H1 (cell line): ENCODE results near the gene SAE1. TPM values are rescaled to one million over a fixed set of nuclear protein-coding genes. Genes with fewer than 3 reads are reported as not detected.

Experiments
- CTCF ChIA-PET: fragments of 300-600 bp; sonication (Branson Sonifier 250); formaldehyde crosslinking; loops from one replicate; lab custom pipeline; 2021; ENCODE audit not compliant: partially characterized antibody; lab: Charles Lee
- POLR2A ChIA-PET: fragments of 300-600 bp; sonication (Branson Sonifier 250); formaldehyde crosslinking; loops from one replicate; lab custom pipeline; 2021; ENCODE audit warnings: inconsistent platforms; ENCODE audit not compliant: partially characterized antibody; lab: Charles Lee
- DNase-seq, 2 experiments: peaks; one replicate each; pipeline versions ENCODE4 v3.0.0 to v3.0.0-alpha.2; 2010 to 2022; ENCODE audit warnings: low spot score in 2 of 2, low read depth in 1 of 2, mixed read lengths in 1 of 2
- FAIRE-seq: peaks from 2 replicates; lab custom pipeline; 2011; peaks lifted over from hg19 to GRCh38; lab: Jason Lieb, UNC
- H2AFZ ChIP-seq: 2 replicates; pipeline ENCODE4 v1.8.1; 2012; ENCODE audit warnings: low read length, inconsistent platforms
- H2AK5ac ChIP-seq: 2 replicates; pipeline ENCODE4 v1.6.1; 2013; ENCODE audit warnings: low read depth, low read length
- H2BK120ac ChIP-seq: replicated peaks from 2 replicates; pipeline ENCODE3; 2013; ENCODE audit warnings: low read depth, low read length, inconsistent platforms
- H2BK12ac ChIP-seq: 2 replicates; pipeline ENCODE4 v1.6.1; 2013; ENCODE audit warnings: low read depth, low read length
- H2BK15ac ChIP-seq: 2 replicates; pipeline ENCODE4 v1.6.1; 2013; ENCODE audit warnings: low read length
- H2BK20ac ChIP-seq: 2 replicates; pipeline ENCODE4 v1.6.1; 2013; ENCODE audit warnings: low read length
- H2BK5ac ChIP-seq: 2 replicates; pipeline ENCODE4 v1.6.1; 2013; ENCODE audit warnings: low read depth, low read length
- H3K14ac ChIP-seq: 2 replicates; pipeline ENCODE4 v1.6.1; 2013; ENCODE audit warnings: inconsistent platforms; ENCODE audit not compliant: insufficient read length
- H3K18ac ChIP-seq: 2 replicates; pipeline ENCODE4 v1.6.1; 2013; ENCODE audit warnings: low read length; ENCODE audit errors: extremely low read depth
- H3K23ac ChIP-seq: 2 replicates; pipeline ENCODE4 v1.6.1; 2013; ENCODE audit warnings: inconsistent platforms; ENCODE audit not compliant: insufficient read length
- H3K23me2 ChIP-seq: 2 replicates; pipeline ENCODE4 v1.6.1; 2013; ENCODE audit warnings: low read depth, low read length
- H3K27ac ChIP-seq: 2 replicates; pipeline ENCODE4 v1.6.1; 2011; ENCODE audit warnings: low read depth, low read length, inconsistent platforms
- H3K27me3 ChIP-seq, 4 experiments: replicated peaks in 1 of 4; 1 replicate in 1 of 4; 2 replicates in 3 of 4; pipeline versions ENCODE4 v1.6.1 to v1.8.1; 2011 to 2013; ENCODE audit warnings: low read length in 3 of 4, mild to moderate bottlenecking in 3 of 4, inconsistent platforms in 2 of 4, mixed read lengths in 2 of 4, moderate library complexity in 1 of 4; ENCODE audit not compliant: control insufficient read depth in 3 of 4, insufficient read depth in 3 of 4; ENCODE audit errors: extremely low read depth in 1 of 4
- H3K36me3 ChIP-seq, 4 experiments: 2 replicates each; pipeline versions ENCODE4 v1.6.1 to v1.8.1; 2011 to 2013; ENCODE audit warnings: mild to moderate bottlenecking in 4 of 4, low read length in 3 of 4, moderate library complexity in 2 of 4, control low read depth in 1 of 4, inconsistent platforms in 1 of 4; ENCODE audit not compliant: insufficient read depth in 4 of 4, control insufficient read depth in 2 of 4
- H3K4ac ChIP-seq: replicated peaks from 2 replicates; pipeline ENCODE3; 2013; ENCODE audit warnings: low read length, low read depth, mixed read lengths, inconsistent platforms; ENCODE audit not compliant: insufficient read length
- H3K4me1 ChIP-seq, 4 experiments: replicated peaks in 1 of 4; 1 replicate in 1 of 4; 2 replicates in 3 of 4; pipeline versions ENCODE4 v1.6.1 to v1.8.1; 2011 to 2013; ENCODE audit warnings: low read length in 3 of 4, inconsistent platforms in 2 of 4, mixed read lengths in 1 of 4; ENCODE audit not compliant: insufficient read depth in 4 of 4, control insufficient read depth in 3 of 4
- H3K4me2 ChIP-seq, 2 experiments: 2 replicates each; pipeline versions ENCODE4 v1.6.1 to v1.8.1; 2011 to 2013; ENCODE audit warnings: low read depth in 2 of 2, low read length in 2 of 2, control low read depth in 1 of 2, inconsistent platforms in 1 of 2, mild to moderate bottlenecking in 1 of 2; ENCODE audit not compliant: insufficient read depth in 1 of 2
- H3K4me3 ChIP-seq, 4 experiments: fragments of 200-600, 300-600 bp in 1 of 4; sonication (generic), shearing (Covaris generic), sonication (Bioruptor Twin) in 1 of 4; 2 replicates each; pipeline versions ENCODE4 v1.5.1 to v1.8.1; 2011 to 2016; ENCODE audit warnings: low read length in 4 of 4, low read depth in 3 of 4, control low read depth in 2 of 4, inconsistent platforms in 2 of 4, mild to moderate bottlenecking in 2 of 4, mixed read lengths in 1 of 4, moderate library complexity in 1 of 4; ENCODE audit not compliant: insufficient read depth in 2 of 4; ENCODE audit errors: extremely low read depth in 1 of 4
- H3K56ac ChIP-seq: replicated peaks from 2 replicates; pipeline ENCODE3; 2013; ENCODE audit warnings: low read depth, mild to moderate bottlenecking, mixed read lengths, low read length, inconsistent platforms; ENCODE audit not compliant: insufficient read length
- H3K79me1 ChIP-seq: 2 replicates; pipeline ENCODE4 v1.6.1; 2013; ENCODE audit warnings: low read depth, low read length, control low read depth
- H3K79me2 ChIP-seq, 2 experiments: 2 replicates each; pipeline versions ENCODE4 v1.6.1 to v1.8.1; 2012 to 2013; ENCODE audit warnings: low read length in 2 of 2, mild to moderate bottlenecking in 2 of 2, inconsistent platforms in 1 of 2; ENCODE audit not compliant: insufficient read depth in 2 of 2, control insufficient read depth in 1 of 2
- H3K9ac ChIP-seq, 4 experiments: replicated peaks in 1 of 4; 1 replicate in 1 of 4; 2 replicates in 3 of 4; pipeline versions ENCODE4 v1.6.1 to v1.8.1; 2011 to 2013; ENCODE audit warnings: low read depth in 3 of 4, low read length in 3 of 4, control low read depth in 2 of 4, mild to moderate bottlenecking in 2 of 4, moderate library complexity in 2 of 4, inconsistent platforms in 1 of 4; ENCODE audit errors: extremely low read depth in 1 of 4
- H3K9me3 ChIP-seq, 2 experiments: 2 replicates each; pipeline versions ENCODE4 v1.6.1 to v1.8.1; 2012 to 2013; ENCODE audit warnings: mild to moderate bottlenecking in 2 of 2, moderate library complexity in 2 of 2, control low read depth in 1 of 2, inconsistent platforms in 1 of 2, low read depth in 1 of 2, low read length in 1 of 2, mixed read lengths in 1 of 2; ENCODE audit not compliant: insufficient read depth in 2 of 2
- H4K20me1 ChIP-seq, 2 experiments: replicated peaks in 1 of 2; 2 replicates each; pipeline versions ENCODE3 to v1.8.1; 2011 to 2013; ENCODE audit warnings: inconsistent platforms in 2 of 2, low read length in 2 of 2, mild to moderate bottlenecking in 1 of 2; ENCODE audit not compliant: insufficient read depth in 2 of 2, control insufficient read depth in 1 of 2
- H4K5ac ChIP-seq: 2 replicates; pipeline ENCODE4 v1.6.1; 2013; ENCODE audit warnings: low read length, low read depth, mixed read lengths, inconsistent platforms; ENCODE audit not compliant: insufficient read length
- H4K8ac ChIP-seq: 2 replicates; pipeline ENCODE4 v1.8.0; 2013; ENCODE audit warnings: mild to moderate bottlenecking, moderate library complexity, low read length, inconsistent platforms; ENCODE audit not compliant: insufficient read depth; ENCODE audit errors: extremely low read depth
- H4K91ac ChIP-seq: replicated peaks from 2 replicates; pipeline ENCODE3; 2013; ENCODE audit warnings: low read length, mixed read lengths, inconsistent platforms; ENCODE audit not compliant: insufficient read length
- ATF3 ChIP-seq: IDR thresholded peaks from 2 replicates; pipeline ENCODE4 v1.6.1; 2011; ENCODE audit warnings: low read depth, mild to moderate bottlenecking, low read length; ENCODE audit not compliant: insufficient read depth
- BCL11A ChIP-seq, 2 experiments: IDR thresholded peaks; one replicate each; pipeline ENCODE4 v1.6.1; 2011; ENCODE audit warnings: low read depth in 2 of 2, low read length in 2 of 2, mild to moderate bottlenecking in 2 of 2
- EP300 ChIP-seq, 2 experiments: IDR thresholded peaks; 1 replicate in 1 of 2; 2 replicates in 1 of 2; pipeline ENCODE4 v1.6.1; 2011 to 2012; ENCODE audit warnings: low read depth in 2 of 2, low read length in 2 of 2, mild to moderate bottlenecking in 2 of 2, borderline replicate concordance in 1 of 2, inconsistent platforms in 1 of 2, moderate library complexity in 1 of 2
- HDAC2 ChIP-seq, 2 experiments: fragments of 300-600 bp in 1 of 2; sonication (generic) in 1 of 2; IDR thresholded peaks; 2 replicates each; pipeline ENCODE4 v1.6.1; 2011 to 2012; ENCODE audit warnings: low read depth in 2 of 2, low read length in 2 of 2, mild to moderate bottlenecking in 2 of 2, moderate library complexity in 2 of 2, borderline replicate concordance in 1 of 2, inconsistent platforms in 1 of 2
- HDAC6 ChIP-seq: IDR thresholded peaks from one replicate; pipeline ENCODE4 v1.7.1; 2012; ENCODE audit warnings: low read depth, mild to moderate bottlenecking, inconsistent platforms, low read length, moderate library complexity
- RFX5 ChIP-seq: IDR thresholded peaks from 2 replicates; pipeline ENCODE4 v1.6.1; 2011; ENCODE audit warnings: low read depth, low read length, improper control_type of control experiment, borderline replicate concordance
- SIRT6 ChIP-seq: IDR thresholded peaks from one replicate; pipeline ENCODE4 v1.7.1; 2012; ENCODE audit warnings: low read length, inconsistent platforms
- SP4 ChIP-seq: IDR thresholded peaks from 2 replicates; pipeline ENCODE4 v1.6.1; 2012; ENCODE audit warnings: low read length, inconsistent platforms
- TAF1 ChIP-seq: IDR thresholded peaks from 2 replicates; pipeline ENCODE4 v1.6.1; 2011; ENCODE audit warnings: mild to moderate bottlenecking, low read depth, low read length
- YY1 ChIP-seq: IDR thresholded peaks from 2 replicates; pipeline ENCODE4 v1.6.1; 2011; ENCODE audit warnings: low read depth, mild to moderate bottlenecking, low read length
- WGBS, 2 experiments: shearing (Covaris generic) in 1 of 2; methylation state at CpG; one replicate each; pipeline versions ENCODE4 v1.1.6 to v1.1.7; 2013 to 2015; ENCODE audit warnings: low lambda C conversion rate in 2 of 2, mixed read lengths in 2 of 2, inconsistent platforms in 1 of 2, low coverage in 1 of 2, missing lambda C conversion rate in 1 of 2; ENCODE audit not compliant: insufficient replicate concordance in 2 of 2, insufficient coverage in 1 of 2, insufficient read length in 1 of 2; ENCODE audit errors: extremely low coverage in 1 of 2, missing lambda C conversion rate in 1 of 2; 5-methylcytosine and 5-hydroxymethylcytosine counted together
- polyA plus RNA-seq, 7 experiments: library from polyadenylated mRNA; depleted of rRNA in 3 of 7; stranded (reverse) in 5 of 7; unstranded in 2 of 7; fragments of >200 nt in 5 of 7; fragments of 200-250 nt in 2 of 7; gene quantifications; 1 replicate in 5 of 7; 2 replicates in 1 of 7; 4 replicates in 1 of 7; pipeline versions ENCODE4 v1.2.1 to v1.2.3, GENCODE V29; 2011 to 2013; ENCODE audit warnings: missing spikeins in 2 of 7, mixed read lengths in 2 of 7
- total RNA-seq: library from RNA; stranded (reverse); fragmentation: NEBNext Ultra II Directional; extraction: Animal tissue kit (Norgen Biotek cat#: 25700); gene quantifications from 2 replicates; pipeline ENCODE4 v1.2.1, GENCODE V29; 2021

Gene SAE1
- total and polyA plus RNA-seq, 2 of the 8 experiments (the other 6 are each of a cell fraction or from before 2014, with no cell fraction given), result 213 to 268 TPM

- peak overlapping the region; percentile 88 for H2BK15ac ChIP-seq
- peaks cover 16% of the 10 kb centered on the region for H3K79me1 ChIP-seq
- WGBS, 2 experiments, result 2% methylated on average over 52 of the region's 84 CpGs; no CpG with 5 or more reads in 1 of the 2 experiments
- no peak overlapping the region for H2AFZ ChIP-seq
- H3K4me3 ChIP-seq, result peak overlapping the region; percentile 78 to 99 (median 89)
- H2BK120ac ChIP-seq, result no peak overlapping the region
- peak overlapping the region; percentile 9 for H4K8ac ChIP-seq
- no peaks in the 10 kb centered on the region for H3K9me3 ChIP-seq
- peak overlapping the region; percentile 84; the same call in 1 of the 2 replicates for H2BK12ac ChIP-seq
- FAIRE-seq (no peak), DNase-seq (peak in 1 of 2 experiments; percentile 93)
- H3K18ac ChIP-seq, result peak overlapping the region; percentile 48; the same call in 1 of the 2 replicates
- H3K27me3 ChIP-seq, result no peaks in the 10 kb centered on the region; a peak in 1 of 7 replicates
- POLR2A ChIA-PET, result interaction anchor here (1.0 kb wide), 1 partner anchor 19 kb away, joined by 3 read pairs; no protein-coding TSS in a partner anchor
- H4K5ac ChIP-seq, result peak overlapping the region; percentile 58
- H4K20me1 ChIP-seq, result peaks cover 14 to 18% of the 10 kb centered on the region in 2 experiments
- H3K79me2 ChIP-seq, result peaks cover 5 to 32% of the 10 kb centered on the region in 2 experiments; a peak in 2 of 4 replicates
- H2BK5ac ChIP-seq, result peak overlapping the region; percentile 98; the same call in 1 of the 2 replicates
- no peak overlapping the region for H3K14ac ChIP-seq
- H2BK20ac ChIP-seq, result no peak overlapping the region
- H3K4ac ChIP-seq, result peak overlapping the region; percentile 1
- peak overlapping the region; percentile 48; the same call in 1 of the 2 replicates for H3K27ac ChIP-seq
- H3K23me2 ChIP-seq, result peaks cover 35% of the 10 kb centered on the region
- H3K23ac ChIP-seq, result no peak overlapping the region
- peak overlapping the region; percentile 73 for H4K91ac ChIP-seq
- H3K9ac ChIP-seq, result peak overlapping the region; percentile 69 to 77 (median 73)
- H3K4me2 ChIP-seq, result peak overlapping the region; percentile 94 to 98
- peak overlapping the region; percentile 96 for H2AK5ac ChIP-seq
- no peaks in the 10 kb centered on the region for H3K36me3 ChIP-seq
- H3K4me1 ChIP-seq, result peaks cover 17 to 38% (median 25%) of the 10 kb centered on the region in 4 experiments
- CTCF ChIA-PET, result interaction anchor here (0.6 to 11.9 kb wide), 4 partner anchors 14 to 34 kb away, joined by 3 to 152 read pairs (median 10); no protein-coding TSS in a partner anchor
- no peak overlapping the region for H3K56ac ChIP-seq
- TF ChIP-seq YY1, result 0 out of 2 replicates have a peak, but pooled peaks have one; percentile 39
- TF ChIP-seq TAF1, result peak; percentile 67
- TF ChIP-seq ATF3, result no peak
- no peak for TF ChIP-seq HDAC6
- no peak for TF ChIP-seq SIRT6
- no peak for TF ChIP-seq RFX5
- TF ChIP-seq BCL11A (IDR thresholded peaks at IDR 0.05; ENCODE audit: low read depth in 2 of 2, low read length in 2 of 2), result no peak
- TF ChIP-seq EP300 (IDR thresholded peaks at IDR 0.05; ENCODE audit: borderline replicate concordance in 1 of 2, low read depth in 2 of 2, low read length in 2 of 2), result peak in 1 of 2 experiments; percentile 28; a peak in 1 of 3 replicates
- no peak for TF ChIP-seq SP4
- peak; percentile 4 to 52; a peak in 2 of 4 replicates for TF ChIP-seq HDAC2 (IDR thresholded peaks at IDR 0.05; ENCODE audit: borderline replicate concordance in 1 of 2, low read depth in 2 of 2, low read length in 2 of 2)
Observed at GRCh38 chr19:47230054-47230920, 99.7 kb downstream of the SAE1 start.
